GM12892 (cell line): Measurements from ENCODE around the gene EP300.

Experiments
- POLR2A ChIP-seq: IDR thresholded peaks from 2 replicates; pipeline ENCODE4 v1.6.1; 2011; ENCODE audit warnings: low read depth, low read length, control low read depth
- POLR2AphosphoS5 ChIP-seq: IDR thresholded peaks from 2 replicates; pipeline ENCODE4 v1.6.1; 2011; ENCODE audit warnings: low read depth, low read length, control low read depth
- TAF1 ChIP-seq: IDR thresholded peaks from 2 replicates; pipeline ENCODE4 v1.6.1; 2011; ENCODE audit warnings: low read depth, mild to moderate bottlenecking, control low read depth, low read length, borderline replicate concordance

- TF ChIP-seq POLR2A (no peak), POLR2AphosphoS5 (no peak), TAF1 (no peak)
These were observed 136.8 kb downstream of the EP300 start for GRCh38 chr22:41229215-41229614.
